HG02840 (cell line): ENCODE data around the gene HMX2.

ENCODE experiments used
- ATAC-seq: cut with Tn5 transposase; IDR thresholded peaks from one replicate; pipeline ENCODE4 v1.9.1; 2021; ENCODE audit warnings: mild to moderate bottlenecking, moderate library complexity, moderate number of reproducible peaks; ENCODE audit not compliant: unreplicated experiment, low FRiP score

HMX2 gene

GRCh38 chr10:123180101-123181090 lies 32.5 kb downstream of the HMX2 start:
- no peak for ATAC-seq

- no peak for ATAC-seq
Measured at GRCh38 chr10:123183724-123184123, 35.8 kb downstream of the HMX2 start.

- ATAC-seq: no peak
Measured at GRCh38 chr10:123187781-123188180, 39.8 kb downstream of the HMX2 start.

- no peak for ATAC-seq
Measured at GRCh38 chr10:123191886-123192285, 44.0 kb downstream of the HMX2 start.

GRCh38 chr10:123194056-123194455 lies 46.1 kb downstream of the HMX2 start:
- no peak for ATAC-seq
